Measurements from ENCODE around the gene SORL1.

- TF ChIP-seq POLR2A (IDR thresholded peaks at IDR 0.05) (no peak), CTCF (IDR thresholded peaks at IDR 0.05) (no peak)
Measured at GRCh38 chr11:121625777-121626506, 173.8 kb downstream of the SORL1 start.

All from testis (tissue), 2 donors.